Trophoblast cell (in vitro differentiated cells and primary cell): ENCODE data around the gene IRAK1.

ENCODE experiments used
- DNase-seq, 2 donors: peaks; one replicate each; pipeline ENCODE4 v3.0.0-alpha.2; 2016
- H2AFZ ChIP-seq: 2 replicates; pipeline ENCODE4 v1.6.1; 2013; ENCODE audit warnings: low read length, moderate library complexity, mild to moderate bottlenecking; ENCODE audit not compliant: insufficient read depth, poor library complexity
- H2AK5ac ChIP-seq: 2 replicates; pipeline ENCODE4 v1.6.1; 2013; ENCODE audit warnings: mild to moderate bottlenecking, low read length
- H2BK120ac ChIP-seq: 2 replicates; pipeline ENCODE4 v1.6.1; 2013; ENCODE audit warnings: low read length, mild to moderate bottlenecking, moderate library complexity; ENCODE audit not compliant: insufficient read depth, poor library complexity
- H2BK12ac ChIP-seq: 2 replicates; pipeline ENCODE4 v1.6.1; 2013; ENCODE audit warnings: mild to moderate bottlenecking, low read length, moderate library complexity
- H2BK5ac ChIP-seq: 2 replicates; pipeline ENCODE4 v1.6.1; 2013; ENCODE audit warnings: low read length, low read depth, moderate library complexity, mild to moderate bottlenecking; ENCODE audit not compliant: poor library complexity
- H3K14ac ChIP-seq: 2 replicates; pipeline ENCODE4 v1.6.1; 2013; ENCODE audit warnings: mild to moderate bottlenecking, low read length
- H3K18ac ChIP-seq: 2 replicates; pipeline ENCODE4 v1.6.1; 2013; ENCODE audit warnings: mild to moderate bottlenecking, low read length
- H3K23ac ChIP-seq: 2 replicates; pipeline ENCODE4 v1.6.1; 2013; ENCODE audit warnings: low read length
- H3K27ac ChIP-seq: 2 replicates; pipeline ENCODE4 v1.5.1; 2013; ENCODE audit warnings: low read depth, mild to moderate bottlenecking, inconsistent platforms, low read length, moderate library complexity
- H3K27me3 ChIP-seq: 2 replicates; pipeline ENCODE4 v1.6.1; 2013; ENCODE audit warnings: inconsistent platforms, mild to moderate bottlenecking, low read length, moderate library complexity; ENCODE audit not compliant: insufficient read depth
- H3K36me3 ChIP-seq, 2 experiments: 1 replicate in 1 of 2; 2 replicates in 1 of 2; pipeline ENCODE4 v1.6.1; 2013; ENCODE audit warnings: low read length in 2 of 2, mild to moderate bottlenecking in 2 of 2, moderate library complexity in 1 of 2; ENCODE audit not compliant: insufficient read depth in 2 of 2, control insufficient read depth in 1 of 2
- H3K4ac ChIP-seq: 2 replicates; pipeline ENCODE4 v1.6.1; 2013; ENCODE audit warnings: low read depth, mild to moderate bottlenecking, low read length, moderate library complexity
- H3K4me1 ChIP-seq, 2 experiments: 1 replicate in 1 of 2; 2 replicates in 1 of 2; pipeline ENCODE4 v1.6.1; 2013; ENCODE audit warnings: low read length in 2 of 2, mild to moderate bottlenecking in 2 of 2, moderate library complexity in 1 of 2; ENCODE audit not compliant: insufficient read depth in 2 of 2, control insufficient read depth in 1 of 2
- H3K4me2 ChIP-seq: 2 replicates; pipeline ENCODE4 v1.6.1; 2013; ENCODE audit warnings: inconsistent platforms, mild to moderate bottlenecking, low read length, moderate library complexity
- H3K4me3 ChIP-seq: 2 replicates; pipeline ENCODE4 v1.5.1; 2013; ENCODE audit warnings: mild to moderate bottlenecking, low read depth, low read length, inconsistent platforms
- H3K79me1 ChIP-seq: one replicate; pipeline ENCODE4 v1.6.1; 2013; ENCODE audit warnings: low read length
- H3K79me2 ChIP-seq: 2 replicates; pipeline ENCODE4 v1.6.1; 2013; ENCODE audit warnings: low read length, mild to moderate bottlenecking; ENCODE audit not compliant: control insufficient read depth, insufficient read depth, poor library complexity
- H3K9ac ChIP-seq: 2 replicates; pipeline ENCODE4 v1.6.1; 2013; ENCODE audit warnings: mild to moderate bottlenecking, low read length
- H3K9me3 ChIP-seq: 2 replicates; pipeline ENCODE4 v1.6.1; 2013; ENCODE audit warnings: low read depth, mild to moderate bottlenecking, control low read depth, inconsistent platforms, low read length; ENCODE audit not compliant: insufficient read depth
- H4K12ac ChIP-seq: 2 replicates; pipeline ENCODE4 v1.6.1; 2013; ENCODE audit warnings: low read depth, mild to moderate bottlenecking, low read length, moderate library complexity
- H4K8ac ChIP-seq: 2 replicates; pipeline ENCODE4 v1.6.1; 2013; ENCODE audit warnings: low read depth, mild to moderate bottlenecking, low read length, moderate library complexity
- H4K91ac ChIP-seq: one replicate; pipeline ENCODE4 v1.6.1; 2013; ENCODE audit warnings: low read depth, mild to moderate bottlenecking, low read length, moderate library complexity
- WGBS: extraction: QIAGEN DNeasy Blood & Tissue Kit; methylation state at CpG from one replicate; pipeline ENCODE4 v1.1.7; 2013; ENCODE audit warnings: missing lambda C conversion rate; ENCODE audit not compliant: insufficient read length, insufficient coverage; ENCODE audit errors: extremely low coverage; 5-methylcytosine and 5-hydroxymethylcytosine counted together

The IRAK1 gene

GRCh38 chrX:153968754-153969124 lies 51.0 kb downstream of the IRAK1 start:
- Histone ChIP-seq H3K79me2 (peaks cover 61% of the 10 kb centered on the region), H3K23ac (no peak overlapping the region), H2AK5ac (no peak overlapping the region), H3K9ac (no peak overlapping the region), H3K4me3 (no peak overlapping the region), H3K27me3 (no peaks in the 10 kb centered on the region), H3K4me1 (peaks cover 7 to 14% of the 10 kb centered on the region in 2 experiments), H2BK5ac (no peak overlapping the region), H2BK120ac (no peak overlapping the region), H3K79me1 (peaks cover 21% of the 10 kb centered on the region), H2BK12ac (no peak overlapping the region), H3K18ac (no peak overlapping the region), H3K14ac (no peak overlapping the region), H3K9me3 (no peaks in the 10 kb centered on the region), H3K4ac (peak overlapping the region; percentile 83), H4K8ac (no peak overlapping the region), H3K27ac (no peak overlapping the region), H3K36me3 (peaks cover 26 to 34% of the 10 kb centered on the region in 2 experiments), H4K12ac (no peak overlapping the region), H3K4me2 (peak overlapping the region; percentile 96), H4K91ac (no peak overlapping the region), H2AFZ (no peak overlapping the region)
- DNase-seq, result no peak
- WGBS, result no CpG with 5 or more reads among the region's 12 CpGs

GRCh38 chrX:153968255-153968654 lies 51.4 kb downstream of the IRAK1 start:
- Histone ChIP-seq H3K23ac (no peak overlapping the region), H3K36me3 (peaks cover 31 to 39% of the 10 kb centered on the region in 2 experiments), H3K27me3 (no peaks in the 10 kb centered on the region), H2AFZ (no peak overlapping the region), H3K4me2 (no peak overlapping the region), H3K9ac (no peak overlapping the region), H2BK5ac (no peak overlapping the region), H4K8ac (no peak overlapping the region), H3K27ac (no peak overlapping the region), H3K4me1 (peaks cover 7 to 10% of the 10 kb centered on the region in 2 experiments), H3K79me2 (peaks cover 61% of the 10 kb centered on the region), H4K91ac (no peak overlapping the region), H3K9me3 (no peaks in the 10 kb centered on the region), H3K4ac (peak overlapping the region; percentile 83), H4K12ac (no peak overlapping the region), H3K18ac (no peak overlapping the region), H2AK5ac (no peak overlapping the region), H2BK12ac (no peak overlapping the region), H3K79me1 (peaks cover 21% of the 10 kb centered on the region), H2BK120ac (no peak overlapping the region), H3K14ac (no peak overlapping the region), H3K4me3 (no peak overlapping the region)
- WGBS, result no CpG with 5 or more reads among the region's 9 CpGs
- no peak for DNase-seq

- Histone ChIP-seq H4K12ac (no peak overlapping the region), H2AFZ (no peak overlapping the region), H3K23ac (no peak overlapping the region), H3K4ac (peak overlapping the region; percentile 83), H2BK5ac (no peak overlapping the region), H3K9me3 (no peaks in the 10 kb centered on the region), H4K91ac (no peak overlapping the region), H2AK5ac (no peak overlapping the region), H2BK12ac (no peak overlapping the region), H3K9ac (no peak overlapping the region), H2BK120ac (no peak overlapping the region), H3K4me1 (peaks cover 7 to 9% of the 10 kb centered on the region in 2 experiments), H4K8ac (no peak overlapping the region), H3K4me2 (no peak overlapping the region), H3K18ac (no peak overlapping the region), H3K27ac (no peak overlapping the region), H3K14ac (no peak overlapping the region), H3K79me1 (peaks cover 19% of the 10 kb centered on the region), H3K36me3 (peaks cover 37 to 45% of the 10 kb centered on the region in 2 experiments), H3K27me3 (no peaks in the 10 kb centered on the region), H3K79me2 (peaks cover 61% of the 10 kb centered on the region), H3K4me3 (no peak overlapping the region)
- no peak for DNase-seq
- WGBS, result no CpG with 5 or more reads among the region's 16 CpGs
Measured at GRCh38 chrX:153967536-153968224, 52.0 kb downstream of the IRAK1 start.

- H3K9ac ChIP-seq, result no peak overlapping the region
- H4K12ac ChIP-seq, result no peak overlapping the region
- no peaks in the 10 kb centered on the region for H3K9me3 ChIP-seq
- DNase-seq, result no peak
- no peak overlapping the region for H3K4me2 ChIP-seq
- no peak overlapping the region for H4K91ac ChIP-seq
- H2BK120ac ChIP-seq, result no peak overlapping the region
- H3K14ac ChIP-seq, result no peak overlapping the region
- H3K23ac ChIP-seq, result no peak overlapping the region
- H3K36me3 ChIP-seq, result peaks cover 44 to 52% of the 10 kb centered on the region in 2 experiments
- no peak overlapping the region for H3K27ac ChIP-seq
- no peak overlapping the region for H2AK5ac ChIP-seq
- WGBS, result no CpG with 5 or more reads among the region's 14 CpGs
- H3K18ac ChIP-seq, result no peak overlapping the region
- no peak overlapping the region for H2BK5ac ChIP-seq
- H4K8ac ChIP-seq, result no peak overlapping the region
- H3K4me1 ChIP-seq, result peaks cover 7 to 9% of the 10 kb centered on the region in 2 experiments
- H3K4ac ChIP-seq, result peak overlapping the region; percentile 83
- H3K79me2 ChIP-seq, result peaks cover 59% of the 10 kb centered on the region
- H3K27me3 ChIP-seq, result no peaks in the 10 kb centered on the region
- no peak overlapping the region for H2BK12ac ChIP-seq
- H3K79me1 ChIP-seq, result peaks cover 15% of the 10 kb centered on the region
- H3K4me3 ChIP-seq, result no peak overlapping the region
- H2AFZ ChIP-seq, result no peak overlapping the region
Measured at GRCh38 chrX:153966841-153967535, 52.7 kb downstream of the IRAK1 start.
